NK-92 treated with Interleukin-12 subunit alpha and Interleukin-12 subunit beta, amount 100 ng/mL, for 24 hours (cell line): Measurements from ENCODE around the gene BAK1.
"Not testable (repeated sequence)": the region's sequence is repeated elsewhere in the genome, so short reads cannot be mapped to it uniquely, and the experiment has no call there.

Experiments used
- DNase-seq: peaks from one replicate; lab custom pipeline; 2025; lab: John Stamatoyannopoulos, UW

The BAK1 gene

GRCh38 chr6:33586108-33586640, 6.1 kb upstream of the BAK1 start:
- no peak for DNase-seq

GRCh38 chr6:33585403-33586107, 5.5 kb upstream of the BAK1 start:
- DNase-seq: peak; percentile 90

- no peak for DNase-seq
Observed at GRCh38 chr6:33584700-33585402, 4.8 kb upstream of the BAK1 start.

GRCh38 chr6:33583591-33584155, 3.6 kb upstream of the BAK1 start:
- no peak for DNase-seq

GRCh38 chr6:33581186-33581585, 1.1 kb upstream of the BAK1 start:
- no peak for DNase-seq

GRCh38 chr6:33578588-33579011, 1.5 kb downstream of the BAK1 start:
- DNase-seq: peak; percentile 30

GRCh38 chr6:33578164-33578563, 1.9 kb downstream of the BAK1 start:
- no peak for DNase-seq

- no peak for DNase-seq
Observed at GRCh38 chr6:33577718-33578117, 2.4 kb downstream of the BAK1 start.

GRCh38 chr6:33577106-33577535, 3.0 kb downstream of the BAK1 start:
- DNase-seq: no peak

- DNase-seq: no peak
Observed at GRCh38 chr6:33576668-33577067, 3.4 kb downstream of the BAK1 start.

GRCh38 chr6:33575211-33575610, 4.9 kb downstream of the BAK1 start:
- DNase-seq: no peak

- DNase-seq: no peak
Observed at GRCh38 chr6:33571637-33572316, 8.3 kb downstream of the BAK1 start.

- DNase-seq: peak; percentile 94
Observed at GRCh38 chr6:33570806-33571636, 9.1 kb downstream of the BAK1 start.

GRCh38 chr6:33568826-33569570, 11.1 kb downstream of the BAK1 start:
- no peak for DNase-seq

- no peak for DNase-seq
Observed at GRCh38 chr6:33567836-33568235, 12.2 kb downstream of the BAK1 start.

GRCh38 chr6:33566182-33567084, 13.6 kb downstream of the BAK1 start:
- no peak for DNase-seq

- DNase-seq: no peak
Observed at GRCh38 chr6:33558801-33559200, 21.3 kb downstream of the BAK1 start.

- no peak for DNase-seq
Observed at GRCh38 chr6:33557376-33557775, 22.7 kb downstream of the BAK1 start.

- DNase-seq: not testable (repeated sequence)
Observed at GRCh38 chr6:33552883-33553282, 27.2 kb downstream of the BAK1 start.

- DNase-seq: no peak
Observed at GRCh38 chr6:33552252-33552651, 27.8 kb downstream of the BAK1 start.
